Karpas-422 (cell line): ENCODE results near the gene TCF7L2. TPM values are rescaled to one million over a fixed set of nuclear protein-coding genes. Genes with fewer than 3 reads are reported as not detected.

ENCODE experiments used
- DNase-seq: peaks from one replicate; pipeline ENCODE4 v3.0.0-alpha.2; 2015
- H2AFZ ChIP-seq: fragments of 200-600 bp; sonication (generic); 2 replicates; pipeline ENCODE4 v1.6.1; 2014; ENCODE audit warnings: antibody characterized with exemption, low read length, mixed read lengths
- H3K27ac ChIP-seq: fragments of 200-600 bp; sonication (generic); 2 replicates; pipeline ENCODE4 v1.5.1; 2014; ENCODE audit warnings: mild to moderate bottlenecking, low read length, moderate library complexity
- H3K27me3 ChIP-seq: fragments of 200-600 bp; sonication (generic); 2 replicates; pipeline ENCODE4 v1.6.1; 2014; ENCODE audit warnings: low read length, mixed read lengths
- H3K36me3 ChIP-seq: fragments of 200-600 bp; sonication (generic); 2 replicates; pipeline ENCODE4 v1.6.1; 2014; ENCODE audit warnings: low read length, mixed read lengths; ENCODE audit not compliant: insufficient read depth
- H3K4me1 ChIP-seq: fragments of 200-600 bp; sonication (generic); 2 replicates; pipeline ENCODE4 v1.6.1; 2014; ENCODE audit warnings: mild to moderate bottlenecking, low read length, mixed read lengths
- H3K4me2 ChIP-seq: fragments of 200-600 bp; sonication (generic); 2 replicates; pipeline ENCODE4 v1.6.1; 2014; ENCODE audit warnings: low read length, low read depth, mild to moderate bottlenecking; ENCODE audit not compliant: poor library complexity, severe bottlenecking
- H3K4me3 ChIP-seq: fragments of 200-600 bp; sonication (generic); 2 replicates; pipeline ENCODE4 v1.5.1; 2014; ENCODE audit warnings: mild to moderate bottlenecking, antibody characterized with exemption, low read length, mixed read lengths
- H3K79me2 ChIP-seq: fragments of 200-600 bp; sonication (generic); 2 replicates; pipeline ENCODE4 v1.6.1; 2014; ENCODE audit warnings: mild to moderate bottlenecking, low read length, mixed read lengths
- H3K9ac ChIP-seq: fragments of 200-600 bp; sonication (generic); 2 replicates; pipeline ENCODE4 v1.6.0; 2014; ENCODE audit warnings: low read length
- H3K9me2 ChIP-seq: fragments of 200-600 bp; sonication (generic), shearing (Covaris generic); replicated peaks from 2 replicates; pipeline ENCODE4 v1.6.0; 2014; ENCODE audit warnings: mild to moderate bottlenecking, low read length, moderate library complexity; ENCODE audit not compliant: insufficient read depth
- H3K9me3 ChIP-seq: fragments of 300-700, 200-600 bp; sonication (generic); 2 replicates; pipeline ENCODE4 v1.6.1; 2014; ENCODE audit warnings: low read length, mixed read lengths
- H4K20me1 ChIP-seq: fragments of 200-600 bp; sonication (generic); 2 replicates; pipeline ENCODE4 v1.6.1; 2014; ENCODE audit warnings: mild to moderate bottlenecking, antibody characterized with exemption, low read length, low read depth; ENCODE audit not compliant: insufficient read depth
- total RNA-seq: library from RNA; depleted of rRNA; stranded (reverse); fragments of >200 nt; shearing (Covaris generic); gene quantifications from 2 replicates; pipeline ENCODE4 v1.2.3, GENCODE V29; 2014; ENCODE audit warnings: low replicate concordance

Gene TCF7L2
- total RNA-seq, 1 experiment from 2014 or later, result not detected

DNA sequence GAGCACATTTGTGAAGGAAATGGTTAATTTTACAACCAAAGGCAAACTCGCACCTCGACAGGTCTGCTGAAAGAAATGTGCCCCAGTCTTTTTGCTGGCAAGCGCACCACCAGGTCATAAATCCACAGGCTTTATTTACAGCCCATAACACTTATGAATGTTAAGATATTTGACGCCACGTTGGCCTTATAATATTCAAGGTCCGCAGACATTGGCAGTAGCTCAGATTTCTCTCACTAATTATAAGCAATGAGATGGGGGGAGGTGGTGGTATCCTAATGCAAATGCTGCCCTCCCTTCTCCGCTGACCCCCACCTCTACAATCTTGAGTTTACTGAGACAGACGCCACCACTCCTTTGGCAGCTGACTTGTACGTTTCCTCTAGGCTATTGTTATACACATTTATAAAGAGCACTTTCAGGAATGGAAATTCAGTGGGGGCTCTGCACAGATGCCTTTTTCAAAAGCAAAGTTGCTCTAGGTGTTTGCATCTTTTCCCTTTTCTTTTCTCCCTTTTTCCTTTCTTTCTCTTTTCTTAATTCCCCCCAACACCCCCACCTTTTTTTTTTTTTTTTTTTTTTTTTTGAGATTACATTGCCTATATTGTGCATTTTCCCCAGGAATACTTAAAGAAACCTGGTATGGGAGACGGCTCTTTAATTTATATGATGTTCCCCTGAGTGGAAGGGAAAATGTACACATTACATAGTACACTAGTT lies 6.7 kb downstream of the TCF7L2 start:
- Histone ChIP-seq H3K27ac (no peak overlapping the region), H3K4me2 (no peak overlapping the region), H3K79me2 (no peaks in the 10 kb centered on the region), H3K36me3 (no peaks in the 10 kb centered on the region), H3K9ac (no peak overlapping the region), H3K4me3 (no peak overlapping the region), H4K20me1 (no peaks in the 10 kb centered on the region), H2AFZ (no peak overlapping the region), H3K4me1 (no peaks in the 10 kb centered on the region), H3K27me3 (no peaks in the 10 kb centered on the region), H3K9me2 (no peaks in the 10 kb centered on the region), H3K9me3 (no peaks in the 10 kb centered on the region)
- no peak for DNase-seq

- Histone ChIP-seq H4K20me1 (no peaks in the 10 kb centered on the region), H3K4me3 (no peak overlapping the region), H3K4me1 (no peaks in the 10 kb centered on the region), H3K36me3 (no peaks in the 10 kb centered on the region), H3K9me3 (no peaks in the 10 kb centered on the region), H2AFZ (no peak overlapping the region), H3K27ac (no peak overlapping the region), H3K79me2 (no peaks in the 10 kb centered on the region), H3K4me2 (no peak overlapping the region), H3K9me2 (no peaks in the 10 kb centered on the region), H3K9ac (no peak overlapping the region), H3K27me3 (no peaks in the 10 kb centered on the region)
- DNase-seq, result no peak
Observed at GRCh38 chr10:112957640-112958092, 7.6 kb downstream of the TCF7L2 start.

DNA sequence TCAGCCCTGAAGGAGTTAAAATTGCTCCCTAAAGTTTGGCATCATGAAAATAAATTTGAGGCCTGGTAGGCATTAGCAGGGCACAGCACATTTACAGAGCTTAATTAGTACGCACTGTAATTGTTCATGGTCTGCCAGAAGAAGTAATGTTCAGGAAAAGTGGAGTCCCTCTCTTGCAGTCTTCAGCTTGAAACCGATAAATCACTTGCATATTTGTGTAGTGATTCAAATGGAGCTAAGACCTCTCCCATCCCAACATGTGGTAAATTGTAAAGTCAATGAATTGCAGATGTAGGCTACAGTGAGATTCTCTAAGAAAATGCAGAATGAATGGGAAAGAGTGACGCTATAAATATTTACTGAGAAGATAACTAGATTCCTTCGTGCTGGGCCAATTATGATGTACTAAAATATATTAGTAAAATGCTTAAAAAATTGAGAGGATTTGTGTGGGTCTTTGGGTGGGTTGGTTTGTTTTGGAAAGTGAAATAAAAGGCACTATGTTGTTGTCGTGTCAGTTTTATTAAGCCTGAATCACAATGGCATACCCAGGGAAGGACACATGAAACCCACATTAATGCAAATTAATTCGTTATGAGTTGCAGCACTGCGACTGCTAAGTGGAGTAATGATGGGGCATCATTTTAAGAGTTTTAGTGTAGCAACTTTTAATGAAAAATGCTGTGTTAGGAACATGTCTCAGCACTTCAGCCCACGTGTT lies 8.4 kb downstream of the TCF7L2 start:
- Histone ChIP-seq H3K9me2 (no peaks in the 10 kb centered on the region), H3K27me3 (no peaks in the 10 kb centered on the region), H3K9ac (no peak overlapping the region)

GRCh38 chr10:112959207-112959838 lies 9.3 kb downstream of the TCF7L2 start:
- H2AFZ ChIP-seq, result no peak overlapping the region
- no peak overlapping the region for H3K27ac ChIP-seq
- H3K27me3 ChIP-seq, result no peaks in the 10 kb centered on the region
- no peaks in the 10 kb centered on the region for H3K79me2 ChIP-seq
- H3K9ac ChIP-seq, result no peak overlapping the region
- no peaks in the 10 kb centered on the region for H3K9me2 ChIP-seq
- no peak overlapping the region for H3K4me2 ChIP-seq
- no peaks in the 10 kb centered on the region for H4K20me1 ChIP-seq
- no peak for DNase-seq
- no peak overlapping the region for H3K4me3 ChIP-seq
- H3K9me3 ChIP-seq, result no peaks in the 10 kb centered on the region
- H3K36me3 ChIP-seq, result no peaks in the 10 kb centered on the region
- H3K4me1 ChIP-seq, result no peaks in the 10 kb centered on the region

More for the DNA sequence above, 8.4 kb downstream of the TCF7L2 start:
- H3K79me2 ChIP-seq, result no peaks in the 10 kb centered on the region
- H3K36me3 ChIP-seq, result no peaks in the 10 kb centered on the region
- no peak overlapping the region for H3K27ac ChIP-seq
- DNase-seq, result no peak
- H3K9me3 ChIP-seq, result no peaks in the 10 kb centered on the region
- H3K4me2 ChIP-seq, result no peak overlapping the region
- no peak overlapping the region for H3K4me3 ChIP-seq
- no peak overlapping the region for H2AFZ ChIP-seq
- no peaks in the 10 kb centered on the region for H4K20me1 ChIP-seq
- H3K4me1 ChIP-seq, result no peaks in the 10 kb centered on the region

DNA sequence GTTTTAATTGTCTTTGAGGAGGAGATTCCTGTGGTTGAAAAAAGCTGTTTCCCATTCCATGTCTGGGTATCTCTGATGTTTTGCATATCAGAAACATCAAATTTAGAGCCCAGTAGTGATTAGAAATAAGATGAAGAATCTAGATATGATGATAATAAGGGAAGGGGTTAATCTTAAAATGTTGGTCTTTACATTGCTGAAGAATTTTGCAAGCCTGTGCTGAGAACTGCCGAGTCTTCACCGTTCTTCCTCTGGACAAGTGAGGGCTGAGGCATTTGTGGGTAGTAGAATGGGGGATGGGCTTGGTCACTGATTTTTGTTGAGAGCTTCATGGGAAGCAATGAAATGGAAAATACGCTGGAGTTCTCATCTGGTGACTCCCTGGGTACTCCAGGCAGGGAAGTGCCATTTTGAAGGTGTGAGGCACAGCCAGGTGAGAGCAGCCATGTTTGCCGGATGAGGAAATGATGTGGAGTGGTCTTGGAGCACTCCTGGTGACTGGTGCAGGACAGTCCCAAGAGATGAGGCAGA lies 10.2 kb downstream of the TCF7L2 start:
- Histone ChIP-seq H3K79me2 (no peaks in the 10 kb centered on the region), H3K9me3 (no peaks in the 10 kb centered on the region), H3K9me2 (no peaks in the 10 kb centered on the region), H3K4me3 (no peak overlapping the region), H3K27ac (no peak overlapping the region), H3K4me2 (no peak overlapping the region), H4K20me1 (no peaks in the 10 kb centered on the region), H2AFZ (no peak overlapping the region), H3K36me3 (no peaks in the 10 kb centered on the region), H3K4me1 (no peaks in the 10 kb centered on the region), H3K9ac (no peak overlapping the region), H3K27me3 (no peaks in the 10 kb centered on the region)
- no peak for DNase-seq

- Histone ChIP-seq H3K79me2 (no peaks in the 10 kb centered on the region), H4K20me1 (no peaks in the 10 kb centered on the region)
Observed at GRCh38 chr10:112961609-112962008, 11.6 kb downstream of the TCF7L2 start.

DNA sequence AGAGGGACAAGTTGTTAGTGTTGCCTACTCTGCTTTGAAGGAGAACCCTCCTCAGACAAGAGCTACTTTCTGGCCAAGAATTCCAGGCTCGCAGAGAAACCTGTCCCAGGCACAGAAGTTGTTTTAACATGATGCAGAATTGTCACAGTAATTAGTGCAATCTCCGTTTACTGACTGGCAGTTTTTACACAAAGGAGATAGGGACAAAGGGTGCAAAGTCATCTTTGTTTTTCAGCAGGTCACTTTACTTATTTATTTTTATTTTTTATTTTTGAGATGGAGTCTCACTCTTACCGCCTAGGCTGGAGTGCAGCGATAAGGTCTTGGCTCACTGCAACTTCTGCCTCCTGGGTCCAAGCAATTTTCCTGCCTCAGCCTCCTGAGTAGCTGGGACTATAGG lies 12.3 kb downstream of the TCF7L2 start:
- Histone ChIP-seq H2AFZ (no peak overlapping the region), H3K9me3 (no peaks in the 10 kb centered on the region), H3K27ac (no peak overlapping the region), H3K36me3 (no peaks in the 10 kb centered on the region), H3K27me3 (no peaks in the 10 kb centered on the region), H3K4me2 (no peak overlapping the region), H3K4me1 (no peaks in the 10 kb centered on the region), H3K9me2 (no peaks in the 10 kb centered on the region), H3K4me3 (no peak overlapping the region), H3K79me2 (no peaks in the 10 kb centered on the region), H3K9ac (no peak overlapping the region), H4K20me1 (no peaks in the 10 kb centered on the region)
- DNase-seq, result no peak

More at GRCh38 chr10:112961609-112962008, 11.6 kb downstream of the TCF7L2 start:
- no peak overlapping the region for H2AFZ ChIP-seq
- no peak overlapping the region for H3K9ac ChIP-seq
- no peak overlapping the region for H3K27ac ChIP-seq
- H3K9me2 ChIP-seq, result no peaks in the 10 kb centered on the region
- H3K4me1 ChIP-seq, result no peaks in the 10 kb centered on the region
- no peak for DNase-seq
- H3K36me3 ChIP-seq, result no peaks in the 10 kb centered on the region
- H3K4me2 ChIP-seq, result no peak overlapping the region
- H3K9me3 ChIP-seq, result no peaks in the 10 kb centered on the region
- H3K27me3 ChIP-seq, result no peaks in the 10 kb centered on the region
- no peak overlapping the region for H3K4me3 ChIP-seq

DNA sequence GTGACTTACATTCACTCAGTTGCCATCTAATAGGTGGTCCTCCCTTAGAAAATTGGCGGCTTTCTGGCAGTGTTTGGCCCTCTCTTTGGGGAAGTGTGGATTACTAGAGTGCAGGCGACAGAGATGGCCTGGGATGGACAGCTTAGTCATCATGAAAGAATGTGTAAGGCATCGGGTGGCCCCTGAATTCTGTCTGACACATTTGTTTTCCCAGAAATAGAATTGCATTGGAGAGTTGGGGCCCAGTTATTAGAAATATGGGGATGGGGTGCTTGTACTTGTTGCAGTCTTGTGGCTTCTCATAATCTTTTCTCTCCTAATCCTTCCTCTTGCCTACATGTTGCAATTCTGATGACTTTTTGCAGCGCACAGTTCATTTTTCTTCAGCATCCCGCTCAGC lies 13.8 kb downstream of the TCF7L2 start:
- Histone ChIP-seq H3K27ac (no peak overlapping the region), H3K79me2 (no peaks in the 10 kb centered on the region), H3K4me3 (no peak overlapping the region), H3K9ac (no peak overlapping the region), H4K20me1 (no peaks in the 10 kb centered on the region), H3K4me1 (no peaks in the 10 kb centered on the region), H3K9me3 (no peaks in the 10 kb centered on the region), H2AFZ (no peak overlapping the region), H3K4me2 (no peak overlapping the region), H3K27me3 (no peaks in the 10 kb centered on the region), H3K9me2 (no peaks in the 10 kb centered on the region), H3K36me3 (no peaks in the 10 kb centered on the region)
- DNase-seq, result no peak
